ENCODE measurements around the gene ADCY10. TPM values are rescaled to one million over a fixed set of nuclear protein-coding genes. Genes with fewer than 3 reads are reported as not detected.

Gene ADCY10
- total RNA-seq, 1 experiment from 2014 or later: 0.20 TPM

- Histone ChIP-seq H3T11ph (ENCODE audit: low read length) (no peak overlapping the region), H3K18ac (ENCODE audit: insufficient read length, low read depth, low read length) (no peak overlapping the region), H2BK15ac (ENCODE audit: low read depth, low read length) (no peak overlapping the region), H3K79me2 (ENCODE audit: insufficient read depth, low read length) (no peaks in the 10 kb centered on the region), H3K27ac (ENCODE audit: insufficient read length, low read depth, low read length) (no peak overlapping the region), H2BK120ac (ENCODE audit: low read depth, low read length, poor library complexity, severe bottlenecking) (no peak overlapping the region), H3K4me2 (ENCODE audit: insufficient read depth, insufficient read length, low read length) (no peak overlapping the region), H2AFZ (ENCODE audit: low read length) (no peak overlapping the region), H3K79me1 (ENCODE audit: insufficient read depth, low read depth, low read length, poor library complexity, severe bottlenecking) (no peaks in the 10 kb centered on the region), H3K4me1 (ENCODE audit: insufficient read depth, low read length) (no peaks in the 10 kb centered on the region), H3K14ac (ENCODE audit: insufficient read depth, low read length) (no peak overlapping the region), H3K9ac (ENCODE audit: extremely low read depth, insufficient read length, low read length) (no peak overlapping the region), H4K8ac (replicated peaks; ENCODE audit: insufficient read length, low read depth, low read length) (no peak overlapping the region), H4K91ac (ENCODE audit: insufficient read length, low read depth, low read length) (no peak overlapping the region), H2BK5ac (ENCODE audit: insufficient read length, low read length) (no peak overlapping the region), H3K4ac (ENCODE audit: low read depth, low read length) (no peak overlapping the region), H2AK5ac (ENCODE audit: insufficient read length, low read length) (no peak overlapping the region), H3K56ac (ENCODE audit: insufficient read length, low read depth, low read length) (no peak overlapping the region), H3K9me3 (ENCODE audit: control insufficient read depth, low read depth, low read length) (no peaks in the 10 kb centered on the region), H4K20me1 (ENCODE audit: control insufficient read depth, insufficient read depth, insufficient read length) (no peaks in the 10 kb centered on the region), H2BK12ac (ENCODE audit: insufficient read length, low read depth, low read length) (no peak overlapping the region), H4K5ac (ENCODE audit: insufficient read length, low read depth, low read length) (no peak overlapping the region), H3K27me3 (ENCODE audit: insufficient read depth, low read length) (no peaks in the 10 kb centered on the region), H3K23ac (ENCODE audit: insufficient read length, low read depth, low read length) (no peak overlapping the region), H3K23me2 (ENCODE audit: insufficient read length, low read depth, low read length, poor library complexity, severe bottlenecking) (no peaks in the 10 kb centered on the region), H2BK20ac (ENCODE audit: low read depth, low read length, poor library complexity, severe bottlenecking) (no peak overlapping the region)
- H3K4me1 Mint-ChIP-seq: no peaks in the 10 kb centered on the region
- H3K36me3 Mint-ChIP-seq (ENCODE audit: insufficient read depth in 1 of 3, low read depth in 3 of 3): peaks cover 36 to 66% (median 56%) of the 10 kb centered on the region in 3 experiments
- TF ChIP-seq CTCF (conservative IDR thresholded peaks at IDR 0.05): no peak
- H3K9me3 Mint-ChIP-seq: no peaks in the 10 kb centered on the region; a peak in 2 of 5 replicates
- DNase-seq: no peak
- no CpG with 5 or more reads among the region's 1 CpG for WGBS (ENCODE audit: extremely low coverage, insufficient read length, low lambda C conversion rate)
- H3K4me3 Mint-ChIP-seq: no peak overlapping the region
- H3K27ac Mint-ChIP-seq: no peak overlapping the region
- peaks cover 12% of the 10 kb centered on the region for H3K27me3 Mint-ChIP-seq (ENCODE audit: low read depth)
Observed at GRCh38 chr1:167776616-167777268, 137.2 kb downstream of the ADCY10 start.

Measured in H9 (cell line).